Gastroesophageal sphincter (tissue), 2 donors: ENCODE results near the gene KRTAP19-6.

Experiments
- EP300 ChIP-seq: sonication (generic); formaldehyde crosslinking; IDR thresholded peaks from one replicate; pipeline ENCODE4 v1.6.1; 2017; ENCODE audit warnings: antibody characterized with exemption, mild to moderate bottlenecking
- POLR2A ChIP-seq, 2 donors: fragments of 450-650 bp; IDR thresholded peaks; one replicate each; pipeline ENCODE4 v1.6.1; 2017; ENCODE audit warnings: antibody characterized with exemption in 2 of 2, mild to moderate bottlenecking in 2 of 2, moderate library complexity in 1 of 2

- TF ChIP-seq POLR2A (IDR thresholded peaks at IDR 0.05) = no peak
- TF ChIP-seq EP300 = no peak
These were observed 22.8 kb downstream of the KRTAP19-6 start for GRCh38 chr21:30518876-30519275.
